Body of pancreas (tissue), 4 donors: Measurements from ENCODE around the gene ERC2.

Experiments used
- POLR2A ChIP-seq, 3 donors: fragments of 450-650 bp; IDR thresholded peaks; one replicate each; pipeline ENCODE4 v1.6.1; 2016; ENCODE audit warnings: antibody characterized with exemption in 3 of 3, mild to moderate bottlenecking in 2 of 3
- TF ChIP-seq, protein P1 (sequence below), 7 experiments: fragments of 450-650 bp in 4 of 7; fragments of 200-600 bp in 3 of 7; sonication (generic) in 3 of 7; IDR thresholded peaks; one replicate each; pipeline ENCODE4 v1.5.1; 2016 to 2019; ENCODE audit warnings: antibody characterized with exemption in 7 of 7

DNA sequence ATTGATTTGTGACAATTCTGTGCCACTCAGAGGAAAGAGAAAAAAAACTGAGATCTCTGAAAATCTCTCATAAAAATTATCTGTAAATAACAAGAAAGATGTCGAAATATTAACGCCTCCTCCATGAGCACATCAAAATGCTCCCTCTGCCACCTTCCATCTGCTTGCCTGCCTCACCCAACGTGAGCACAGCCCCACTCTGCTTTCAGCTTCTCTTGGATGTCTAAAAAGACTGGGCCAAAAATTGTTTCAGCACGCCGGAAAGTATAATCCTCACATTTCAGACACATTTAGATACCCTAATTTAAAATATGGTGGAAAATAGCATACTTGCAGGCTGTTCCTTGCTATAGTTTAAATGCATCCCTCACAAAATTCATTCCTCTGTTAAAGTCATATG lies 57.1 kb downstream of the ERC2 start:
- TF ChIP-seq, protein P1, sequence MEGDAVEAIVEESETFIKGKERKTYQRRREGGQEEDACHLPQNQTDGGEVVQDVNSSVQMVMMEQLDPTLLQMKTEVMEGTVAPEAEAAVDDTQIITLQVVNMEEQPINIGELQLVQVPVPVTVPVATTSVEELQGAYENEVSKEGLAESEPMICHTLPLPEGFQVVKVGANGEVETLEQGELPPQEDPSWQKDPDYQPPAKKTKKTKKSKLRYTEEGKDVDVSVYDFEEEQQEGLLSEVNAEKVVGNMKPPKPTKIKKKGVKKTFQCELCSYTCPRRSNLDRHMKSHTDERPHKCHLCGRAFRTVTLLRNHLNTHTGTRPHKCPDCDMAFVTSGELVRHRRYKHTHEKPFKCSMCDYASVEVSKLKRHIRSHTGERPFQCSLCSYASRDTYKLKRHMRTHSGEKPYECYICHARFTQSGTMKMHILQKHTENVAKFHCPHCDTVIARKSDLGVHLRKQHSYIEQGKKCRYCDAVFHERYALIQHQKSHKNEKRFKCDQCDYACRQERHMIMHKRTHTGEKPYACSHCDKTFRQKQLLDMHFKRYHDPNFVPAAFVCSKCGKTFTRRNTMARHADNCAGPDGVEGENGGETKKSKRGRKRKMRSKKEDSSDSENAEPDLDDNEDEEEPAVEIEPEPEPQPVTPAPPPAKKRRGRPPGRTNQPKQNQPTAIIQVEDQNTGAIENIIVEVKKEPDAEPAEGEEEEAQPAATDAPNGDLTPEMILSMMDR (IDR thresholded peaks at IDR 0.05), result no peak
- TF ChIP-seq POLR2A (IDR thresholded peaks at IDR 0.05), result no peak
